ENCODE measurements around the gene LRRC58.

DNA sequence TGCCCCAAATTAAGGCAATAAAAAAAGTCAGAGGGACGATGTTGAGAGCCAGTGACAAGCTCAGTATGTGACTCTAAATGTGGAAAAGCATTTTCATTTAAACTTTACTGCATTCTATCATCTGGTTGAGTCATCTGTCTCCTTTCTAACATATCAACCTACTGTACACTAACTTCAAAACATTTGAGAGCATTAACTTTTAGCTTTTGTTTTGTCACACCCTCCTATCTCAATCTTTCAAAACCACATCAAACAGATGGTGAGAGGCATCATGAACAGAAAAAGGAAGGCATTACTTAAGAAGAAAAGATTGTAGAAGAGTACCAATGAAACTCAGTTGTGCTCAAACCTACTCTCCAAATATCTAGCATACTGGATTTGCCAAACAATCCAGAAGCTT is 4.8 kb downstream of the LRRC58 start:
- no peak for TF ChIP-seq POLR2A (IDR thresholded peaks at IDR 0.05)
- TF ChIP-seq, protein P1, sequence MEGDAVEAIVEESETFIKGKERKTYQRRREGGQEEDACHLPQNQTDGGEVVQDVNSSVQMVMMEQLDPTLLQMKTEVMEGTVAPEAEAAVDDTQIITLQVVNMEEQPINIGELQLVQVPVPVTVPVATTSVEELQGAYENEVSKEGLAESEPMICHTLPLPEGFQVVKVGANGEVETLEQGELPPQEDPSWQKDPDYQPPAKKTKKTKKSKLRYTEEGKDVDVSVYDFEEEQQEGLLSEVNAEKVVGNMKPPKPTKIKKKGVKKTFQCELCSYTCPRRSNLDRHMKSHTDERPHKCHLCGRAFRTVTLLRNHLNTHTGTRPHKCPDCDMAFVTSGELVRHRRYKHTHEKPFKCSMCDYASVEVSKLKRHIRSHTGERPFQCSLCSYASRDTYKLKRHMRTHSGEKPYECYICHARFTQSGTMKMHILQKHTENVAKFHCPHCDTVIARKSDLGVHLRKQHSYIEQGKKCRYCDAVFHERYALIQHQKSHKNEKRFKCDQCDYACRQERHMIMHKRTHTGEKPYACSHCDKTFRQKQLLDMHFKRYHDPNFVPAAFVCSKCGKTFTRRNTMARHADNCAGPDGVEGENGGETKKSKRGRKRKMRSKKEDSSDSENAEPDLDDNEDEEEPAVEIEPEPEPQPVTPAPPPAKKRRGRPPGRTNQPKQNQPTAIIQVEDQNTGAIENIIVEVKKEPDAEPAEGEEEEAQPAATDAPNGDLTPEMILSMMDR (IDR thresholded peaks at IDR 0.05) = no peak
